Measurements from ENCODE around the gene GPR132.

Gene GPR132

GRCh38 chr14:105061428-105062047, 3.7 kb downstream of the GPR132 start:
- no peak for DNase-seq (ENCODE audit: low spot score)

GRCh38 chr14:105060751-105061427, 4.3 kb downstream of the GPR132 start:
- DNase-seq (ENCODE audit: low spot score) = no peak

GRCh38 chr14:105059925-105060565, 5.2 kb downstream of the GPR132 start:
- no peak for DNase-seq (ENCODE audit: low spot score)

GRCh38 chr14:105059035-105059924, 6.0 kb downstream of the GPR132 start:
- DNase-seq (ENCODE audit: low spot score) = no peak

GRCh38 chr14:105058521-105059034, 6.7 kb downstream of the GPR132 start:
- no peak for DNase-seq (ENCODE audit: low spot score)

- no peak for DNase-seq (ENCODE audit: low spot score)
Measured at GRCh38 chr14:105056303-105056831, 8.9 kb downstream of the GPR132 start.

GRCh38 chr14:105055736-105056302, 9.4 kb downstream of the GPR132 start:
- no peak for DNase-seq (ENCODE audit: low spot score)

- no peak for DNase-seq (ENCODE audit: low spot score)
Measured at GRCh38 chr14:105055334-105055733, 9.9 kb downstream of the GPR132 start.

GRCh38 chr14:105053996-105054395, 11.2 kb downstream of the GPR132 start:
- DNase-seq (ENCODE audit: low spot score) = no peak

GRCh38 chr14:105053421-105053820, 11.8 kb downstream of the GPR132 start:
- no peak for DNase-seq (ENCODE audit: low spot score)

GRCh38 chr14:105052110-105052458, 13.1 kb downstream of the GPR132 start:
- no peak for DNase-seq (ENCODE audit: low spot score)

- DNase-seq (ENCODE audit: low spot score) = no peak
Measured at GRCh38 chr14:105051182-105052109, 13.8 kb downstream of the GPR132 start.

GRCh38 chr14:105050551-105050897, 14.7 kb downstream of the GPR132 start:
- DNase-seq (ENCODE audit: low spot score) = peak; percentile 38

- DNase-seq (ENCODE audit: low spot score) = no peak
Measured at GRCh38 chr14:105049753-105050550, 15.3 kb downstream of the GPR132 start.

GRCh38 chr14:105047283-105048016, 17.8 kb downstream of the GPR132 start:
- DNase-seq (ENCODE audit: low spot score) = no peak

- no peak for DNase-seq (ENCODE audit: low spot score)
Measured at GRCh38 chr14:105046891-105047282, 18.3 kb downstream of the GPR132 start.

- DNase-seq (ENCODE audit: low spot score) = peak; percentile 93
Measured at GRCh38 chr14:105045710-105046326, 19.4 kb downstream of the GPR132 start.

- DNase-seq (ENCODE audit: low spot score) = no peak
Measured at GRCh38 chr14:105043641-105044040, 21.6 kb downstream of the GPR132 start.

- DNase-seq (ENCODE audit: low spot score) = no peak
Measured at GRCh38 chr14:105042813-105043212, 22.4 kb downstream of the GPR132 start.
